Measurements from ENCODE around the gene TRAPPC10. TPM values are rescaled to one million over a fixed set of nuclear protein-coding genes. Genes with fewer than 3 reads are reported as not detected.
A peak's percentile ranks its signal among the peaks of the same experiment; 100 is the strongest.
"Not testable (repeated sequence)": the region's sequence is repeated elsewhere in the genome, so short reads cannot be mapped to it uniquely, and the experiment has no call there.

TRAPPC10 gene
- total RNA-seq, 2 experiments from 2014 or later = 44.1 to 45.4 TPM

DNA sequence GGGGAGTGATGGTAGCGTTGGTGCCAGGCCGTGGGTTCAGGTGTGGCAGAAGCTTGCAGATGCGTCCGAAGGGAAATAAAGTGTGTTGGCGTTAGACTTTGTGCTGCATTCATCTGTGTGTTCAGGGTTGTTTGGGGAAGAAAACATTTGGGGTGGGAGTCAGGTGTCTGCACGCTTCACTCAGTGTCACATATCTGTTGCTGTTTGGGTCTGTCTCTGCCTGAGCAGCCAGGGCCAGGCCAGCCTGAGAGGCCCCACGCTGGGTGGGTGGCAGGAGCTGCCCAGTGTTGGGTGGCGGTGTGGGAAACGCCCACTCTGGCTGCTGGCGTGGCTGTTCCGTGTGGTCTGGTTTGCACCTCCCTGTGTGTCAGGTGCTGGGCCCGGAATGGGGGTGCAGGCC lies 133.5 kb downstream of the TRAPPC10 start:
- H3K27me3 Mint-ChIP-seq; DNase-seq; H3K4me1 Mint-ChIP-seq (ENCODE audit: low read depth); H3K36me3 Mint-ChIP-seq (ENCODE audit: low read depth); H3K27ac Mint-ChIP-seq; CTCF ChIA-PET; H3K4me3 Mint-ChIP-seq; POLR2A ChIA-PET; H3K9me3 Mint-ChIP-seq; intact Hi-C loops (cut with micrococcal nuclease): not testable (repeated sequence)
- peak; percentile 18 for ATAC-seq

DNA sequence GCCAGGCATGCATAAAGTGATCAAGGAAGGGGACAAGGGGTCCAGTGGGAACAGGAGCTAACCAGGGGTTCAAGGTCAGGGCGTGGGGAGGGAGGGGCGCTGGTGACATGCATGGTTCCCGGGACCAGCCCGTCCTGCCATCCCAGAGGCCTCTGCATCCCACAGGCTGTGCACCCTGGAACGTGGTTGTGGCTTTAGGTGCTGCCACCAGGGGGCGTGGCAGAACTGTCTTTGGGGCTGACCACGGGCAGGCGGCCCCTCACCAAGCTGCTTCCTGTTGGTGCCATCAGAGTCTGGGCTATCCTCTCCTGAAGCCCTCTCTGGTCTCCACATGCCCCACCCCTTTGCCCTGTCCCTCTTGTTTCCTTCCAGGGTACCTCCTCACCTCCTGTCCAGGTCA lies 135.0 kb downstream of the TRAPPC10 start:
- POLR2A ChIA-PET; H3K36me3 Mint-ChIP-seq (ENCODE audit: low read depth); H3K9me3 Mint-ChIP-seq; H3K4me1 Mint-ChIP-seq (ENCODE audit: low read depth); intact Hi-C loops (cut with micrococcal nuclease); H3K27me3 Mint-ChIP-seq; CTCF ChIA-PET; DNase-seq; H3K4me3 Mint-ChIP-seq; H3K27ac Mint-ChIP-seq: not testable (repeated sequence)
- ATAC-seq = peak; percentile 23

- POLR2A ChIA-PET; H3K36me3 Mint-ChIP-seq (ENCODE audit: low read depth); H3K27me3 Mint-ChIP-seq; intact Hi-C loops (cut with micrococcal nuclease); H3K9me3 Mint-ChIP-seq; H3K4me1 Mint-ChIP-seq (ENCODE audit: low read depth); CTCF ChIA-PET; ATAC-seq; H3K27ac Mint-ChIP-seq; H3K4me3 Mint-ChIP-seq; DNase-seq: not testable (repeated sequence)
Measured at GRCh38 chr21:44150255-44150654, 138.1 kb downstream of the TRAPPC10 start.

DNA sequence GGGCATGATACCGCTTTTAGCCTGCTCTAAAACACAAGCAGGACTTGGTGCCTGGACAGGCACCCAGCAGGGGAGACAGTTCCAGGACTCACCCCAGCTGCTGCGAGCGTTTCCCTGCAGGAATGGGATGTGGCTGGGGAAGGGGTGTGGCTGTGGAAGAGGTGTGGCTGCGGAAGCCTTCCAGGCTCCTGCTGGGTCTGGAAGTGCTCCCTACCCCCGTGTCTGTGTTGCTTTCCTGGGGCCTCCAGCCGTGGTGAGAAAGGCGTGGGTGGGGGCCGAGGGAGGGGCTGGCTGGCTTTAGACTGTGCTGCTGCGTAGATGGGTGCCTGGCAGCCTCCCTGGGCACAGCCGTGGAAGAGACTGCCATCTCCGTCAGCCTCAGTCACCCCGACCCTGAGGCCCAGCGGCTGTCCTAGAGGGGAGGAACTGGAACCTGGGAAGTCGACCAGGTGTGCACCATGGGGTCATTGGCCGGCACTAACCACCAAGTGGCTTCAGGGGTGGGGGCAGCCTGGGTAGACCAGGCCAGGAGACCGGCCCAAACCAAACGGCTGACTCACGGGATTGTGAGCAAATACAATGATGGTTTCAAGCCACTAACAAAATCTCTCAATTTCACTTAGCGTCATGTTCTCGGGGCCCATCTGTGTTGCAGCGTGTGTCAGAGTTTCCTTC lies 141.2 kb downstream of the TRAPPC10 start:
- H3K27me3 Mint-ChIP-seq; H3K4me1 Mint-ChIP-seq (ENCODE audit: low read depth); DNase-seq; intact Hi-C loops (cut with micrococcal nuclease); H3K9me3 Mint-ChIP-seq; CTCF ChIA-PET; POLR2A ChIA-PET; H3K27ac Mint-ChIP-seq; H3K4me3 Mint-ChIP-seq; H3K36me3 Mint-ChIP-seq (ENCODE audit: low read depth): not testable (repeated sequence)
- ATAC-seq = peak; percentile 51

DNA sequence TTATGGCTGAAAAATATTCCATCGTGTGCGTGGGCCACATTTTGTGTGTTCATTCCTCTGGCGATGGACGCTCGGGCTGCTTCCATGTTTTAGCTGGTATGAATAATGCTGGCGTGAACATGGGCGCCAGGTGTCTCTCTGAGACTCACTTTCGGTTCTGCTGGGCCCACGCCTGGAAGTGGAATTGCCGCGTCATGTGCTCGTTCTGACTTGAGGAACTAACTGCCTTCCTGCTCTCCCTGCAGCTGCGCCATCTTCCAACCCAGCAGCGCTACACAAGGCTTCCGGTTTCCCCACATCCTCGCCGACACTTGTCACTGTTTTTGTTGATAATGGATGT lies 141.8 kb downstream of the TRAPPC10 start:
- H3K4me1 Mint-ChIP-seq (ENCODE audit: low read depth); H3K9me3 Mint-ChIP-seq; H3K4me3 Mint-ChIP-seq; ATAC-seq; H3K27me3 Mint-ChIP-seq; CTCF ChIA-PET; H3K27ac Mint-ChIP-seq; POLR2A ChIA-PET; intact Hi-C loops (cut with micrococcal nuclease); H3K36me3 Mint-ChIP-seq (ENCODE audit: low read depth): not testable (repeated sequence)
- DNase-seq = peak; percentile 54

- CTCF ChIA-PET; ATAC-seq; H3K36me3 Mint-ChIP-seq (ENCODE audit: low read depth): not testable (repeated sequence)
Measured at GRCh38 chr21:44154816-44155230, 142.7 kb downstream of the TRAPPC10 start.

DNA sequence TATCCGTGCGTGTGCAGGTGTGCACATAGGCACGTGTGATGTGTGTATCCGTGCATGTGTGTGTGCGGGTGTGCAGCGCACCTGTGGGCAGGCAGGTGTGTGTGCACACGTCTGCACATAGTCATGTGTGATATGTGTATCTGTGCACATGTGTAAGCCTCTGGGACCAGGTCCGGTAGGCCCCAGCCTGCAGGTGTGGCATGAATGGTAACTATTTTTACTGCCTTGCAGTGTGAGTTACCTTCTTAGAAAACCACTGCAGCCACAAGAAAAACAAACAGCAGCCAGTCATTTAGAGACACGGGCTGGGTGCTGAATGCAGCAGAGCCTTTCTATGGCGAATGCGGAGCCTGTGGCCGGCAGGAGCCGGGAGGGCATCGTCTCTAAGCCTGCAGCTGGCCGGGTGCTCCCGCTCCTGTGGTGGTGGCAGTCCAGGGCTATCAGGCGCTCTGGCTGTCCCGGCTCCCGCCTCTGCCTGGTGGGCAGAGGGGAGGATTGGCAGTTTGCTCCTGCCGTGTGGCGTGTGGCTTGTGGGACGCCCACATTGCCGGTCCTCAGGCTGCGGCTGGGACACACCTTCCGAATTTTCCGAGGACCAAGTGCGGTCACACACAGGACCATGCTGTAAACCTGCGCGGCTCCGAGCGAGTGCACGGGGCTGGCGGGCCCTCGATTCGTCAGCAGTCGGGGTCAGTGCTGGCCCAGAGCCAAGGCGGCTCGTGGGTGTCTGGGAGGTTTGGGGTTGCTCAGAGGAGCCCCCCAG lies 143.3 kb downstream of the TRAPPC10 start:
- H3K36me3 Mint-ChIP-seq (ENCODE audit: low read depth); H3K4me1 Mint-ChIP-seq (ENCODE audit: low read depth); intact Hi-C loops (cut with micrococcal nuclease); DNase-seq; H3K27ac Mint-ChIP-seq; POLR2A ChIA-PET; CTCF ChIA-PET; H3K27me3 Mint-ChIP-seq; H3K9me3 Mint-ChIP-seq; H3K4me3 Mint-ChIP-seq: not testable (repeated sequence)
- peak; percentile 24 for ATAC-seq

More at GRCh38 chr21:44154816-44155230, 142.7 kb downstream of the TRAPPC10 start:
- intact Hi-C loops (cut with micrococcal nuclease); POLR2A ChIA-PET; DNase-seq; H3K9me3 Mint-ChIP-seq; H3K27me3 Mint-ChIP-seq; H3K27ac Mint-ChIP-seq; H3K4me3 Mint-ChIP-seq; H3K4me1 Mint-ChIP-seq (ENCODE audit: low read depth): not testable (repeated sequence)

DNA sequence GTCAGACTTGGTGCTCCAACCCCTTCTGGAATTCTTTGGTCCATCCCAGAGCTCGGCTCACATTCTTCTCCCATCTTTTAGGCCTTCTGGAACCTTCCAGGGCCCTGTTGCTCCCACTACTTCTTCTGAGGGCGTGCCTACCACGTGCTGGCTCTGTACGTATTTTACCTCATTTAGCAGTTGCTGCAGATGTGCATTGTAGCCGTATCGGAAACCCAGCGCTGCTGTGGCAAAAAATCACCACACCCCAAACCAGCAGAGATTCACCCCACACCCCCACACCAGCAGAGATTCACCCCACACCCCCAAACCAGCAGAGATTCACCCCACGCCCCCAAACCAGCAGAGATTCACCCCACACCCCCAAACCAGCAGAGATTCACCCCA lies 143.9 kb downstream of the TRAPPC10 start:
- H3K36me3 Mint-ChIP-seq (ENCODE audit: low read depth); ATAC-seq; H3K4me3 Mint-ChIP-seq; H3K9me3 Mint-ChIP-seq; CTCF ChIA-PET; POLR2A ChIA-PET; H3K27ac Mint-ChIP-seq; intact Hi-C loops (cut with micrococcal nuclease); H3K27me3 Mint-ChIP-seq; H3K4me1 Mint-ChIP-seq (ENCODE audit: low read depth); DNase-seq: not testable (repeated sequence)

Other genes starting within 250 kb of the TRAPPC10 start
- 10 to 100 TPM; 18.6 to 20.7 TPM for gene CSTB, start 236.0 kb upstream of the TRAPPC10 start, total RNA-seq
- gene RRP1, start 222.7 kb upstream of the TRAPPC10 start, total RNA-seq = 10 to 100 TPM; 61.1 to 62.9 TPM
- gene AGPAT3, start 147.1 kb upstream of the TRAPPC10 start, total RNA-seq = 10 to 100 TPM; 59.3 to 62.2 TPM
- gene PWP2, start 95.1 kb downstream of the TRAPPC10 start, total RNA-seq = 10 to 100 TPM in 1 of 2 experiments, 1 to 10 TPM in 1; 9.3 to 10.1 TPM
- gene GATD3, start 121.4 kb downstream of the TRAPPC10 start, total RNA-seq = 10 to 100 TPM; 10.3 to 11.8 TPM
- gene ICOSLG, start 228.6 kb downstream of the TRAPPC10 start, total RNA-seq = 1 to 10 TPM; 5.4 to 5.9 TPM
- gene DNMT3L, start 249.6 kb downstream of the TRAPPC10 start, total RNA-seq = not detected

All from activated CD8-positive, alpha-beta T cell treated with anti-CD3 and anti-CD28 coated beads for 36 hours (primary cell).